ENCODE results near the gene TTC9.

Gene TTC9

DNA sequence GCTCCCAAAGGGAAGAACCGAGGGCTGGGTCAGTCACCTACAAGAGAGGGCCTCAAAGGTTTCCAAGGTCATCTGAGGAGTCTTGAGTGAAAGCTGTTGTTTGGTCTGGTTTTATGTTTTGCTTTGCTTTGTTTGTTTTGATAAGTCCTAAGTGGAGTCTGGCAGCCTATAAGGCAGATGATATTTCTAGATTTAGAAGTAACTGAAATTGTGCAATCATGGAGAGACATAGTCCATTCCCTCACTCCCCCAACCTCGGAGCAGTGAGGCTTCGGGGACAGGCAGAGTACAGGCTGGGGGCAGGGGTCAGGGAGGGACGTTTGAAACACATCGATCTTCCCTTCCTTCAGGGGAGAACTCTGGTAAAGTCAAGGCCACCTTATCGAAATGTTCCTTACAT lies 42.3 kb downstream of the TTC9 start:
- no peak for DNase-seq

DNA sequence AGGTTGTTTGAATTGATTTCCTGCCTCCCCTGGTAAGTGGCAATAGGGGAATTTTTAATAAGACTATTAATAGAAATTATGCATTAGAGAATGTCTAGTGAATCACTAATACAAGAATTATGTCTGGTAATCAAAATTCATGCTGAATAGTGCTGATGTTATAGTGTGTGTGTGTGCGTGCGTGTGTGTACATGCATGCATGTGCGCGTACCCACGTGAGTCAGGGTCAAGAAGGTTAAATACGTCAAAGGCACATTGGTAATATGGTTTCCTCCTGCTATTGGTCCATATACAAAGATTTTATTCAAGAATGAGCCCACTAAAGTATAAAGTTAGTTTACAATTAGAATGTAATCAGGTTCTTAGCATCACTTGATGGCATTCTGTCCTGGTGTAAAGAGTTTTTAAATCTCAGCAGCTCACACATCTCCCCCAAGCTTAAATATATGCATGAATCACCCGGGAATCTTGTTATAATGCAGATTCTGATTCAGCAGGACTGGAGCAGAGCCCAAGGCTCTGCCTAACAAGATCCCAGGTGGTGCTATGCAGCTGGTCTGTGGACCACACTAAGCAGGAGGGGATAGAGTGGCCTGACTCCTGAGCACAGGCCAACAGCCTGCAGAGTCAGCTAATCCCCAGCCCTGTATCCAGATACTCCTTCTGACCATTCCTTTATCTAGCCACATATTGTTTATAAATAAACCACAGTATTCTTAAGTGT lies 43.9 kb downstream of the TTC9 start:
- DNase-seq, result peak; percentile 98

DNA sequence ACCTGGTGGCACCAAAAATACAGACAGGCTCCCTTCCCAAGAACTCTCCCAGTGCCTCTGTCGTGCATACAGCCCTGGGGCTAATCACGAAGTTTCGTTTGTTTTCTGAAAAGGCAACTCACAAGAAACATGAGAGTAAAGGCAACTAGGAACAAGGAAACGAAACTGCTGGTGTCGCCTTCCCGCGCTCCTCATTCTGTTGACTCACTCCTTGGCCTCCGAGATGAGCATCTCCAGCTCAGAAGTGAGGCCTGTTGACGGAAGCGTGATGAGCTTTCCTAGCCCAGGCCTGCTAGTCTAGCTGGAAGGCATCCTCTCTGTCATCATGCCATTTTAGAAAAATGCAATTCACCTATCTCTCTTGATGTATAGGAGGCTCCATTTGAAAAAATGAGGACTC lies 50.5 kb downstream of the TTC9 start:
- DNase-seq, result no peak

DNA sequence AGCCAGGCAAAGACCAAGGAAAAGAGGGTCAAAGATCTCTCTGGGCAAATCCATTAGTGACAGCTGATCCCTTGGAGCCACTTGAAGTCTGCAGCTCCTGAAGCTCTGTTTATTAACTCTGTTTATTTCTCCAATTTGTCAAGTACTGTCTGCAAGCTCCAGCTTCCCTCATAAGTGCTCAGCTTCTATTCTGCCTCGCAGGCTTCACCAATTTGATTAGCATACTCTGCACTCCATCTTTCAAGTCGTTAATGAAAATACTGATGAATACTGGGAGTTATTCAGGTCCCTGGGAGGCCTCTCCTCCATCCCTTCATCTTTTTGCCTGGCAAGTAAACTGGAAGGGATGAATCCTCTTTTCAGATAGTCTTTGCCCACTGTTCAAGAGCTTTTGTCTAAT lies 54.3 kb downstream of the TTC9 start:
- no peak for DNase-seq

DNA sequence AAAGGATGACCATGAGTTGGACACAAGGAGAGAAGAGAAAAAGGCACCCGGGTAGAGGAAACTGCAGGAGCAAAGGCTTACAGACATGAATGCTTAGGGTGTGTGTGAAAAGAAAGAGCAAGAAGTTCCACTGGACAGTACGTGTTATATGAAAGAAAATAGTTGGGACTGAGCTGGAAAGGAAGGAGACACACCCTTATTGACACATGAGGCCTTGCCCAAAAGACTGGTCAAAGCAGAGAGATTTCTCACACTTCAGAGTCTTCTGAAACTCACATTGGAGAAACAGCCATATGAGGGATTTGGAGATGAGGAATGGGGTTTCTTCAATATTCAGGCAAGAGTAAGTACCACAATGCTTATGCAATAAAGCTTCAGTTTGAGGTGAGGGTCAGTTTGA lies 56.0 kb downstream of the TTC9 start:
- no peak for DNase-seq

DNA sequence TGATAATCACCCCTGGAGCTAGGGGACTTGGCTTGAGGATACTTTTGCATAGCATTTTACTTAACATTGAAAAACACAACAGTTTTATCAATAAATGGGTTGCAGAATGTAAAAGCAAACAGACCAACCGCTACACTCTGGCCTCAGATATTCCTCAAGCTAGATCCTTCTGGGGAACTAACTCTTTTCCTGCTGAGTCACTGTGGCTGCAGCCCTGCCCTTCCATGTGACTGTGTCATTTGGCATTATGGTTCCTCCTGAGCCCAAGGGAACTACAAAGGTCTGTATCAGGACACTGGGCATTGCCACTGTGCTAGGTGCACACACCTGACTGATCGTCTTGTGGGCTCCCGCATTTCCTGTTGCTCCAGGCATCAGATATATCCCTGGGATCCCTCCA lies 56.6 kb downstream of the TTC9 start:
- no peak for DNase-seq

DNA sequence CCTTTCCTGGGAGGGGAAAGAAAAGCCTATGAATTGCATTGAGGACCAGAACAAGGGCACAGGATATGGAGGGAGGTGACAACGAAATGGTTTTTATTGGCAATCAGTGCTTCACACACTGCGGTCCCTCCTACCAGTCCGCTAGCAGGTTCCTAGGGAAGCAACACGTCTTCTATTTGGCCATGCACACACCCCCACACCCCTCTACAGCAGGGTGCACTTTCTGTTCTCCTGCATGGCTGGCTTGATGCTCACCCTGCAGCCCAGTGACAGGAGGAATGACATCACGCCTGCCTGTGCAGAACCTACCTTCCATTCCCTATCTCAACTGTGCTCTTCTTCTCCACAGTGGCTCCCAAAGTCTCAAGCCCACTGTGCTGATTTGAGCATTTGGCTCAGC lies 57.9 kb downstream of the TTC9 start:
- no peak for DNase-seq

DNA sequence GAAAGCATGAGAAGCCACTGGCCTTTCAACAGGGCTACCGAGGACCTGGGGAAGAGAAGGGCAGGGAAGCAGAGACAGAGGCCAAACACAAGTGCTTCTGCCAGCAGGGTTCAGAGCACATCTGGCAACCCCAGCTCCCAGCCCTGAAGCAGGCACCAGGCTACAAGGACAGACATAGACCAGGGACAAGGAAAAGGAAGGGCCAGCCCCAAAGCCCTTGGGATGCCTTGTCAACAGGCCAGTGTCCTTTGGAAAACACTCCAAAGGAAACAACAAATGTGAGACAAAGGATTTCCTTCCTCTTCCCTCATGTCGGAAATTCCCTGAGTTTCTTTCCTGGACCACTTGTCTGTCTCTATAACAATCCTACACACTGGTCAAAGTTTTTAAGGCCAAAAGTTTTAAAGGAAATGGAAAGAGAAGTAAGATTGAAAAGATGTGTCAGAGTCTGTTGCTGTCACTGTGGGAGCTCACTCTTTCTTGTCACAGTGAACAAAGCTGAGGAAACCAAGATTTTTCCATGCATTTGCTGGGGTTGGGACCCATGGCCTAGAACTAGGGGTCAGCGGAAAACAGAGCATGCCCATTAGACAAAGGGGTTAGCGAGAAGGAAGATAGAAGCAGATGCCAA lies 59.4 kb downstream of the TTC9 start:
- DNase-seq, result no peak

DNA sequence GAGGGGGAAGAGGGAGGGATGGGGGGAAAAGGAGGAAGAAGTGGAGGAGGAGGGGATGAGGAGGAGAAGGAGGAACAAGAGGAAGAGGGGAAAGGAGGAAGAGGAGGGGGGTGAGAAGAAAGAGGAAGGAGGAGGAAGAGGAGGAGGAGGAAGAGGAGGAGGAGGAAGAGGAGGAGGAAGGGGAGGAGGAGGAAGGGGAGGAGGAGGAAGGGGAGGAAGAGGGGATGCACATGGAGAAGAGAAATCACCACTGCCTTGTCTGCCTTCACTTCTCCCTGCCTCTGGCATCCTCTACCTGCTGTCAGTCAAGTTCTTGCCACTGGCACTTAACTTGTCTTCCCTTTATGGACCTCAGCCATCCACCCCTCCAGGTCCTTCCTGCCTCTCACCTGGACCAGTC lies 59.9 kb downstream of the TTC9 start:
- DNase-seq, result no peak

DNA sequence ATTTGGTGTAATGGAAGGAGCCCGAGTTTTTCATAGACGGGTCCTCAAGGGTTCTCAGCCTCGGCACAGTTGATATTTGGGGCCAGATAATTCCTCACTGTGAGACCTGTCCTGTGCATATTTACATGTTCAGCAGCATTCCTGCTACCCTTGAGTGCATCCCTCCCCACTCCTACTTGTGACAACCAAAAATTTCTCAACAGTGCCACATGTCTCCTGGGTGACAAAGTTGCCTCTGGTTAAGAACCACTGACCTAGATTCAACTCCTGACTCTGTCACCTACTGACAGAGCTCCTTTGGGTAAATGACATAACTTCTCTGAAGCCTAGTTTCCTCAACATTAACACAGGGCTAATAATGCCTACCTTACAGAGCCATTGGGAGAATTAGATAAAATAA lies 60.4 kb downstream of the TTC9 start:
- no peak for DNase-seq

DNA sequence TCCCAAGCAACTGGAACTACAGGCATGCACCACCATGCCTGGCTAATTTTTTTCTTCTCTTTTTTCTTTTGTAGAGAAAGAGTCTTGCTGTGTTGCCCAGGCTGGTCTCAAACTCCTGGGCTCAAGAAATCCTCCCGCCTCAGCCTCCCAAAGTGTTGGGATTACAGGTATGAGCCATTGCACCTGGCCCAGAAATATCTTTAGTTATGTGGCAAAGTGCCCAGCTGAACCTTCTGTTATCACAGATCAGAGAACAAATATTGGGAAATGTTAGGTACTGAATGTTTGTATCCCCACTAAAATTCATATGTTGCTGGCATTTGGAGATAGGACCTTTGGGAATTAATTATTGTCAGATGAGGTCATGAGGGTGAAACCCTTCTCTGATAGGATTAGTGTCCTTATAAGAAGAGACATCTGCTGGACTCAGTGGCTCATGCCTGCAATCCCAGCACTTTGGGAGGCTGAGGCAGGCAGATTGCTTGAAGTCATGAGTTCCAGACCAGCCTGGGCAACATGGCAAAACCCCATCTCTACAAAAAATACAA lies 62.0 kb downstream of the TTC9 start:
- peak; percentile 4 for DNase-seq

DNA sequence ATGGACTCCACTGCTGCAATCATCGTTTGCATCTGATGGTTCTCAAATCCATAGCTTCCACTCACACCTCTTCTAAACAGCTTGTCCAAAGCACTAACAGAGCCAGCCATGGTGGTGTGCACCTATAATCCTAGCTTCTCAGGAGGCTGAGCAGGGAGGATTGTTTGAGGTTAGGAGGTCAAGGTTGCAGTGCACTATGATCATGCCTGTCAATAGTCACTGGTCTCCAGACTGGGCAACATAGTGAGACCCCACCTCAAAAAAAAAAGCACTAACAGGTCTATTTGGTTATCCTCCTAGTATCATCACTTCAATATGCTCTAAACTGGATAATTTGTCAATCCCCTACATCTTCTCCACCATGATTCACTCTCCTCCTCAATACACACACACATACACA lies 63.2 kb downstream of the TTC9 start:
- DNase-seq, result no peak

DNA sequence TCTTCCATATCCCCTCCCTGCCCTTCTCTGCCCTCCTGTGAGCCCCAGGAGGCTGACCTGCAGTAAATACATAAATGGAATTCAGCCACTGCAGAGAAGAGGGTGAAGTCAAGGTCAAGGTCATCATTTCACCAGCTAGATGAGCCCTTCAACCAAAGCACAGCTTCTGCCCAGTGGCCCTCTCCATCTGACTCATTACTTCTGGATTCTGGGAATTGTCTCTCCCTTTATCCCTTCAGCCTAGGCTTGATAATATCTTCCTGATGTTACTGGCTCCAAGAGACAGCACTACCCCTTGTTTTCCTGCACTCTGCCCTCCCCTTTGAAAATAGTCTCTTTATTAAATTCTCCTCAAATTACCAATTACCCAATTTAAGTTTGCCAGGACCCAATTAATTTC lies 64.5 kb downstream of the TTC9 start:
- no peak for DNase-seq

DNA sequence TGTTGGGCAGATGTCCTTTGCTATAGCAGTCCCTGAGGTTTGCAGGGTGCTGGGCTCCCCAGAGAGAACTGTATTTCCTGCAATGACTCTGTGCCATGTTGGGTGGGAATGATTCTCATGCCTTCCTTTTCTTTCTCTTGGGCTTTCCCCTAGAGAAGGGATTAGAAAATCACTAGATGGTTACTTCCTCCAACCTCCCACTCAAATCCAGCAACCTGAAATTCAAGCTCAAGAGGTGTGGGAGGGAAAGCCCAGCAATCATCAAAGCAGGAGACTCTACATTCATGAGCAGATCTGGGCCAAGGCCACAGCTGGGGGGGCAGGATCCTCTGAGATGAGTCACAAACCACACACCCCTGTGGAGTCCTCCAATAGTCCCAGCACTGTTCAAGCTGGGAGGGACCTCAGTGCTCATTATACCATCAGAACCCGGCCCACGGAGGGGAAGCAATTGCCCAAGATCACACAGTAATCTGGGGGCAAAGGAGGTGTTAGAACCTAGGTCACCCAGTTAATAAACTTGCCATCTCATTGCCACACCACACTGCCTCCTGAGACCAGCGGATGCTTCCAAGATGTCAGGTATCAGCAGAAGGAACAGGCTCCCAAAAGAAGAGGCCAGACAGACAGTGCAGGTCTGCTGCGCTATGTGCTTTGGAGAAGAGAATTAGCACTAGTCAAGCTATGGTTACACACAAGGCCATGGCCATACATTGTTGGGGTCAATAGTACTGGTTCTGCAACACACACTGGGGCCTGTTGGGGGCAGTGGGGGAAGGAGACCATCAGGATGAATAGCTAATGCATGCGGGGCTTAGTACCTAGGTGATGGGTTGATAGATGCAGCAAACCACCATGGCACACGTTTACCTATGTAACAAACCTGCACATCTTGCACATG lies 65.7 kb downstream of the TTC9 start:
- DNase-seq, result no peak

DNA sequence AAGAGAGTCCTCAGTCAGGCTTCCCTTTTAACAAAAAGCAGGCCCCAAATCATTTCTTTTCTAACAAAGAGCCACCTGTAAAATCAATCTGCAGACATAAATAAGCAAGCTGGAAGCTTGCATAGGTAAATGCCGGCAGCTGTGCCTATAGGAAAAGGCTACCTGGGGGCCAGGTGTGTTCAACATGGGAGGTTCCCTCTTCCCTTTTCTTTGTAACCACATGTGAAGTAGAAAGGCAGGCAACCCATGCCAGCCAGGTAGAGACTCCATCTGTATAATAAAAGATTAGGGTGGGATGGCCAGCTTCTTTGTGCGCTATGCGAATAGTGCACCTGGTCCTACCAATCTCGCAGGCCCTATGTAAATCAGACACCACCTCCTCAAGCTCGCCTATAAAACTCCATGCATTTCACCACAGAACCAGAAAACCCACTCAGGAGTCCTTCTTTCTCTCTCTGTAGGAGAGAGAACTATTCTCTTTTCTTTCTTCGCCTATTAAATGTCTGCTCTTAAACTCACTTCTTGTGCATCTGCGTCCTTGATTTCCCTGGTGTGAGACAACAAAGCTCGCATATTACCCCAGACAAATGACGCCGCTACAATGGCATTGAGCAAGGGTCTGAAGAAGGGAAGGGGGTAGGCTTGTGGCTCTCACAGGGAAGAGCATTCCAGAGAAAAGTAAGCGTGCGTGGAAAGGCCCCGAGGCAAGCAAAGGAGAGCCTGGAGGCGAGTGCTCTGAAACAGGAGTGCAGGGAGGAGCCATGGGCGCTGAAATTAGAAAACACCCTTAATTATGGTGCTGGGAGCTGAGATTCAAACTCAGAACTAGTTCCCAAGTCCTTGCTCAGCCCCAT lies 67.2 kb downstream of the TTC9 start:
- DNase-seq, result no peak

DNA sequence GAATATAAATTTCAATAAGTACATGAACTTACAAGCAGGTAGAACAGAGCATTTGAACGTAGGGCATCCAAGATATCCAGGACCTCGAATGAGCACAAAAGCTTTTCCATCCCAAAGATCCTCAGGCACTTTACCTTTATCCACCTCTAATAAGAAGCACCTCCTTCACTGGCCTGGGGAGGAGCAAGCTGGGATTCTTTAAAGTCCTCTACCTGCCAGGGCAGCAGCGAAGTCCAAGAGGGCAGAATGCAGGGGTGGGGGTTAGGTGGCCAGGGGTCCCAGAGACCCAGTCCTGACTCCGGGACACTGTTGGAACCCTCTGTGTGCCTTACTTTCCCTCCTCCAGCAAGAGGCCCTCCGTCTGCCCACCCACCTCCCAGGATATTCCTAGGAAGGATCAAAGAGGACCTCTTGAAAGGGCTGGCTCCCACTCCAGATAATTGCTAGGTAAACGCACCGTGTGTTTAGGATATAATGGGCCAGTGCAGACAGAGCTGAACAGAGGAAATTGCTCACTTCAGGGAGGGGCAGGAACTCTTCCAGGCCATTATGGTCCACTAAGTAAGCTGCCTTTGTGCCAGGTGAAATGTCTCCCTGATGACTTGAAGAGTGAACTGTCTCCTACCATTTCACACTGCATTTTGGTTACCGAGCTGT lies 68.1 kb downstream of the TTC9 start:
- no peak for DNase-seq

DNA sequence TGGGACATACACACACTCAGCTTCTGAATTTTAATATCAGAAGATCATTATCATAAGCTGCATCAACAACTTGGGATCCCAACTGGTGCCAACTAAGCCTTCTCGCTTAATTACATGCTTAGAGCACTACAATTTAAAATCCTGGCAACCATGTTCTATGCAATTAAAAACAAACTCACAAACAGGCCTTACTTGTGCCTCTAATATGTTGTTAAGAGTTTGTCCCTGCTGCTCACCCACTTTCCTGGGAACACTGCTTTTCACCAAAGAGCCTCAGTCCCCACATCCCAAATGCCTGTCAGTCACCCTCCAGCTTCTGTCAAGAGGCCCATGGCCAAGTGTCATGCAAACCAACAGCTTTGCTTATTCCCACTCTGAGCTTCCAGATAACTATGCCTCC lies 69.7 kb downstream of the TTC9 start:
- no peak for DNase-seq

DNA sequence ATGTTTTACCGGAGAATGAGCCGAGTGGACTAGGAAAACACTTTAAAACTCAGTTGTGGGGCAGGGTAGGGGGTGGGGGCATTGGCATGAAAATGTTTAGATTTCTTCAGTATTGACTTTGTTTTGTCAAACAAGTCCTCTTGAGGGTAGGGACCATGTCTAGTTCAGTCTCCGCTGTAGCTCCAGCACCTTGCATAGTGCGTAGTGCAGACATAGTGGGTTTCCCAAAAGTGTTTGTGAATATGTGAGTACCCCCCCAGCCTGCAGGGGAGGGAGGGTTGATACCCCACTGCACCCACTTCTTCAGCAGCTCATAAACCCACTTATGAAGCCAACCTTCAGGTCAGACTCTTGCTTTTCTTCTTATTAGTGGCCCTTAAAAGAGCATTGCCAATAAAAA lies 71.4 kb downstream of the TTC9 start:
- DNase-seq, result no peak

DNA sequence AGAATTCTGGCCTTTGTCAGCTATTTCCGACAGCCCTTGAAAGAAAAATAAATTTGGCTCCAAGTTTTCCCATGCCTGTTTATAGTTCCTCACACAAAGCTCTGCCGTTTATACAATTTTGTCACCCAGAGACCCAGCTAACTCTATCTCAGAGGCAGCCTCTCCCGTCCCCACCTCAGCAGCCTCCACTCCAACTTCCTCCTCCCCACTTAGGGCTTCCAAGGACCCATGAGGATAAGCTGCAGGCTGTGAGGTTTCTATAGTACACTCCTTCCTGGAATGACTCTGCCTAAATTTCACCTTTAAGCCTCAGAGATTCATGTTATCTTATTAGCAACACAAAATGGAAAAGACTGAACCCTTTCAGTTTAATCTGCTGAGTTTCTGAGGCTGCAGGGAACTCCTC lies 71.8 kb downstream of the TTC9 start:
- DNase-seq, result peak; percentile 22

DNA sequence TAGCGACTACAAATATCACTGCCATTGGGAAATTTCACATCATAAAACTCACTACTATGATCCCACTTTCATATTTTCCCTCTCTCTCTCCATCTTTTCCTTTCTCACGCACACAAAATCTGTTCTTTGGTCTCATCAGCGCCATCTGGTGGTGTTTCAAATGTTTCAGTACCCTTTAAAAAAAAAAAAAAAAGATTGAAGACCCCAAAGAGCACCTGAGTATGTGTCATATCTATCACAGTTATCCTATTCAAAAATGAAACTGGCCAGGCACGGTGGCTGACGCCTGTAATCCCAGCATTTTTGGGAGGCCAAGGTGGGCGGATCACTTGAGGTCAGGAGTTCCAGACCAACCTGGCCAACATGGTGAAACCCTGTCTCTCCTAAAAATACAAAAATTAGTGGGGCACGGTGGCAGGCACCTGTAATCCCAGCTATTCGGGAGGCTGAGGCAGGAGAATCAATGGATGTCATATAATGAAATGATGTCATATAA lies 72.4 kb downstream of the TTC9 start:
- DNase-seq, result peak; percentile 80

DNA sequence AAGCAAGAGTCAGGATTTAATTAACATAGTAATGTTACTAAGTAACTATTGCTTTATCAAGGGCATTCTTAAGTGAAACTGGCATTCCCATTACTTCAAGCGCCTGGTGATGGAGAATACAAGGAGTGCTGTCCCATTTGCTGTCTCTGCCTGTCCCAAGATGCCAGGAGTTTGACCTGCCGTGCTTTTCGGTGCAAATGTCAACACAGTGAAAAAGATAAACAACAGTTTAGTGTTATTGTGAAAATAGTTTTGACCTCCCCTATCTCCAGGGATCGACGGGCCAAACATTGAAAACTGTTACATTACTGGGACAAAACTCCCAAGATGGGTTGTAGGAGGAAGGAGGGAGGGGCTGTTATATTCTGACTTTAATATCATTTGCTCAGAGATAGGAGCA lies 74.8 kb downstream of the TTC9 start:
- DNase-seq, result no peak

DNA sequence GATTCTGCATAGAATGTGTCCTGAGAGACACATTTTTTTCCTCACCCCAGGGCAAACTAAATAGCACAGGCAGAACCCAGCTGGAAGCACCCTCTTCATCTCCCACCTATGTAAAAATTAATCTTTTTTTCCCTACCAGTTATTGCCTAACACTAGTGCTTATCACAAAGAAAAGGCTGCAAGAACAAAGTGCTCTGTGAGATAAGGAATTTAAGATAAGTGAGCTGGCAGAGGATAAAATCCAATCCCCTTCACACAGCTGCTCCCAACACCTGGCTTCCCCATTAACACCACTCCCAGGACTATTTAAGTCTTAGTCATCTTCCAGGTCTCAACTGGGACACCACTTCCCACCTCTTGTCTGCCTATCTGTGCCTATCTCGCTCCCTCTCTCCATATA lies 75.2 kb downstream of the TTC9 start:
- DNase-seq, result peak; percentile 79
